GM12891 (cell line): ENCODE results near the gene TRIM29.

Experiments used
- POLR2A ChIP-seq: IDR thresholded peaks from 2 replicates; pipeline ENCODE4 v1.6.1; 2011; ENCODE audit warnings: low read depth, low read length, control low read depth
- POLR2AphosphoS5 ChIP-seq: IDR thresholded peaks from 2 replicates; pipeline ENCODE4 v1.6.1; 2011; ENCODE audit warnings: low read depth, low read length, control low read depth
- SPI1 ChIP-seq: IDR thresholded peaks from 2 replicates; pipeline ENCODE4 v1.6.1; 2011; ENCODE audit warnings: low read depth, low read length, control low read depth

DNA sequence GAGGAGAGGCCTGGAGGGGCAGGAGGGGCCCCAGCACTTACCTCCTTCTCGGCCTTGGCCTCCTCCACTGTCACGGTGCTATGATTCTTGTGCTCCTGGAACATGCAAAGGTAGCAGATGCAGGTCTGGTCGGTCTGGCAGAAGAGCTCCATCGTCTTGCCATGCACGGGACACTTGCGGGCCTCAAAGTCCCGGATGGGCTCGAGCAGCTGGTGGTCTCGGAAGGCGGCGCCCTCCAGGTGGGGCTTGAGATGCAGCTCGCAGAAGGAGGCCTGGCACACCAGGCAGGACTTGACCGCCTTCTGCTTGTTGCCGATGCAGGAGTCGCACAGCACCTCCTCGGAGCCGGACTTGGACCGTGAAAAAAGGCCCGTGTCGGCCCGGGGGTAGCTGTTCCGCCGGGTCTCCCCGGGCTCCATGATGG, 714 bp downstream of the TRIM29 start:
- TF ChIP-seq SPI1 (no peak), POLR2AphosphoS5 (no peak), POLR2A (no peak)
